ENCODE results near the gene PHYHD1. TPM values are rescaled to one million over a fixed set of nuclear protein-coding genes. Genes with fewer than 3 reads are reported as not detected.

Gene PHYHD1
- total RNA-seq, 1 experiment from 2014 or later, result not detected

- Histone ChIP-seq H3K27me3 (ENCODE audit: control insufficient read depth, insufficient read depth, low read length) (no peaks in the 10 kb centered on the region), H3K4me1 (ENCODE audit: control insufficient read depth, insufficient read depth, low read length) (peaks cover 8% of the 10 kb centered on the region), H3K27ac (ENCODE audit: low read length) (no peak overlapping the region), H3K9me3 (ENCODE audit: control insufficient read depth, insufficient read depth, low read depth, low read length) (no peaks in the 10 kb centered on the region), H3K4me3 (ENCODE audit: low read depth in 2 of 2, low read length in 2 of 2) (no peak overlapping the region), H3K36me3 (ENCODE audit: control insufficient read depth, insufficient read depth, low read length) (peaks cover 7% of the 10 kb centered on the region; the same call in 1 of the 2 replicates)
- TSS peak; percentile 66 for BruUV-seq (replicated peaks)
- in situ Hi-C loops (cut with HindIII; ENCODE audit: low pct_unique_long_range_greater_than_20kb, low sequenced_read_pairs), result no loop called here
- POLR2A ChIA-PET, result no interaction called here
- no peak for DNase-seq (ENCODE audit: low read depth, low spot score)
- ATAC-seq, result no peak
- CTCF ChIA-PET, result interaction anchor here (0.6 kb wide), 1 partner anchor 149 kb away, joined by 5 read pairs; no protein-coding TSS in a partner anchor
- TF ChIP-seq POLR2AphosphoS5 (IDR thresholded peaks at IDR 0.05; ENCODE audit: low read depth, low read length) (no peak), CTCF (IDR thresholded peaks at IDR 0.05) (no peak), REST (IDR thresholded peaks at IDR 0.05; ENCODE audit: insufficient read depth in 1 of 2, low read depth in 2 of 2, low read length in 1 of 2) (no peak), TCF7L2 (IDR thresholded peaks at IDR 0.05; ENCODE audit: low read depth, low read length) (no peak), SIN3A (IDR thresholded peaks at IDR 0.05; ENCODE audit: borderline replicate concordance, insufficient read depth, low read depth, low read length) (no peak)
- intact Hi-C loops (cut with micrococcal nuclease; ENCODE audit: unreplicated experiment), result no loop called here
These were observed 36.6 kb upstream of the PHYHD1 start for GRCh38 chr9:128884164-128884563.

- DNase-seq (ENCODE audit: low read depth, low spot score) (no peak), ATAC-seq (no peak)
- ChIA-PET POLR2A (no interaction called here), CTCF (no interaction called here)
- Histone ChIP-seq H3K4me3 (ENCODE audit: low read depth in 2 of 2, low read length in 2 of 2) (no peak overlapping the region), H3K4me1 (ENCODE audit: control insufficient read depth, insufficient read depth, low read length) (no peaks in the 10 kb centered on the region; the same call in 1 of the 2 replicates), H3K36me3 (ENCODE audit: control insufficient read depth, insufficient read depth, low read length) (peaks cover 7% of the 10 kb centered on the region; the same call in 1 of the 2 replicates), H3K9me3 (ENCODE audit: control insufficient read depth, insufficient read depth, low read depth, low read length) (no peaks in the 10 kb centered on the region), H3K27ac (ENCODE audit: low read length) (no peak overlapping the region), H3K27me3 (ENCODE audit: control insufficient read depth, insufficient read depth, low read length) (no peaks in the 10 kb centered on the region)
- in situ Hi-C loops (cut with HindIII; ENCODE audit: low pct_unique_long_range_greater_than_20kb, low sequenced_read_pairs) (no loop called here), intact Hi-C loops (cut with micrococcal nuclease; ENCODE audit: unreplicated experiment) (no loop called here)
- BruUV-seq (replicated peaks), result no TSS peak
- TF ChIP-seq TCF7L2 (IDR thresholded peaks at IDR 0.05; ENCODE audit: low read depth, low read length), result no peak
These were observed 35.4 kb upstream of the PHYHD1 start for GRCh38 chr9:128885376-128885775.

- ChIA-PET CTCF (interaction anchor here (0.5 kb wide), 1 partner anchor 89 kb away, joined by 5 read pairs; no protein-coding TSS in a partner anchor), POLR2A (no interaction called here)
- Histone ChIP-seq H3K27ac (ENCODE audit: low read length) (no peak overlapping the region), H3K4me1 (ENCODE audit: control insufficient read depth, insufficient read depth, low read length) (no peaks in the 10 kb centered on the region; the same call in 1 of the 2 replicates), H3K36me3 (ENCODE audit: control insufficient read depth, insufficient read depth, low read length) (peaks cover 7% of the 10 kb centered on the region; the same call in 1 of the 2 replicates), H3K9me3 (ENCODE audit: control insufficient read depth, insufficient read depth, low read depth, low read length) (no peaks in the 10 kb centered on the region), H3K4me3 (ENCODE audit: low read depth in 2 of 2, low read length in 2 of 2) (no peak overlapping the region), H3K27me3 (ENCODE audit: control insufficient read depth, insufficient read depth, low read length) (no peaks in the 10 kb centered on the region)
- intact Hi-C loops (cut with micrococcal nuclease; ENCODE audit: unreplicated experiment), result no loop called here
- in situ Hi-C loops (cut with HindIII; ENCODE audit: low pct_unique_long_range_greater_than_20kb, low sequenced_read_pairs), result no loop called here
- DNase-seq (ENCODE audit: low read depth, low spot score) (no peak), ATAC-seq (no peak)
- BruUV-seq (replicated peaks), result no TSS peak
- TF ChIP-seq CTCF (IDR thresholded peaks at IDR 0.05) (no peak), REST (IDR thresholded peaks at IDR 0.05; ENCODE audit: insufficient read depth in 1 of 2, low read depth in 2 of 2, low read length in 1 of 2) (no peak), SIN3A (IDR thresholded peaks at IDR 0.05; ENCODE audit: borderline replicate concordance, insufficient read depth, low read depth, low read length) (no peak), POLR2AphosphoS5 (IDR thresholded peaks at IDR 0.05; ENCODE audit: low read depth, low read length) (no peak), TCF7L2 (IDR thresholded peaks at IDR 0.05; ENCODE audit: low read depth, low read length) (no peak)
These were observed 35.0 kb upstream of the PHYHD1 start for GRCh38 chr9:128885798-128886197.
